Hindlimb muscle (tissue), 1 donor: ENCODE results near the gene TCAF1. TPM values are rescaled to one million over a fixed set of nuclear protein-coding genes. Genes with fewer than 3 reads are reported as not detected.
"Not testable (repeated sequence)": the region's sequence is repeated elsewhere in the genome, so short reads cannot be mapped to it uniquely, and the experiment has no call there.

Experiments used
- DNase-seq: peaks from one replicate; pipeline ENCODE4 v3.0.0-alpha.2; 2013
- polyA plus RNA-seq: library from polyadenylated mRNA; unstranded; fragments of 120-200 nt; gene quantifications from one replicate; pipeline ENCODE4 v1.2.1, GENCODE V29; 2013; ENCODE audit not compliant: insufficient read length

Gene TCAF1
- polyA plus RNA-seq, 1 donor, result 188 TPM

GRCh38 chr7:143855443-143855842 lies 46.5 kb downstream of the TCAF1 start:
- not testable (repeated sequence) for DNase-seq

GRCh38 chr7:143850682-143851081 lies 51.3 kb downstream of the TCAF1 start:
- DNase-seq, result no peak

- DNase-seq, result no peak
Observed at GRCh38 chr7:143849785-143850479, 52.0 kb downstream of the TCAF1 start.

GRCh38 chr7:143848192-143848591 lies 53.8 kb downstream of the TCAF1 start:
- no peak for DNase-seq

- no peak for DNase-seq
Observed at GRCh38 chr7:143846692-143847091, 55.3 kb downstream of the TCAF1 start.

- not testable (repeated sequence) for DNase-seq
Observed at GRCh38 chr7:143841696-143842095, 60.3 kb downstream of the TCAF1 start.

GRCh38 chr7:143840062-143840461 lies 61.9 kb downstream of the TCAF1 start:
- not testable (repeated sequence) for DNase-seq

- DNase-seq, result not testable (repeated sequence)
Observed at GRCh38 chr7:143837223-143837622, 64.8 kb downstream of the TCAF1 start.

GRCh38 chr7:143836622-143837021 lies 65.4 kb downstream of the TCAF1 start:
- not testable (repeated sequence) for DNase-seq

GRCh38 chr7:143836088-143836487 lies 65.9 kb downstream of the TCAF1 start:
- DNase-seq, result not testable (repeated sequence)

GRCh38 chr7:143826578-143826977 lies 75.4 kb downstream of the TCAF1 start:
- not testable (repeated sequence) for DNase-seq

- not testable (repeated sequence) for DNase-seq
Observed at GRCh38 chr7:143824295-143825135, 77.5 kb downstream of the TCAF1 start.

GRCh38 chr7:143823634-143824294 lies 78.2 kb downstream of the TCAF1 start:
- not testable (repeated sequence) for DNase-seq

GRCh38 chr7:143821392-143822277 lies 80.3 kb downstream of the TCAF1 start:
- not testable (repeated sequence) for DNase-seq

GRCh38 chr7:143817873-143818272 lies 84.1 kb downstream of the TCAF1 start:
- not testable (repeated sequence) for DNase-seq

- not testable (repeated sequence) for DNase-seq
Observed at GRCh38 chr7:143816471-143817133, 85.4 kb downstream of the TCAF1 start.

GRCh38 chr7:143810639-143811038 lies 91.3 kb downstream of the TCAF1 start:
- DNase-seq, result not testable (repeated sequence)

GRCh38 chr7:143806664-143807071 lies 95.3 kb downstream of the TCAF1 start:
- DNase-seq, result not testable (repeated sequence)
